ENCODE measurements around the gene CEACAM21.

The CEACAM21 gene

DNA sequence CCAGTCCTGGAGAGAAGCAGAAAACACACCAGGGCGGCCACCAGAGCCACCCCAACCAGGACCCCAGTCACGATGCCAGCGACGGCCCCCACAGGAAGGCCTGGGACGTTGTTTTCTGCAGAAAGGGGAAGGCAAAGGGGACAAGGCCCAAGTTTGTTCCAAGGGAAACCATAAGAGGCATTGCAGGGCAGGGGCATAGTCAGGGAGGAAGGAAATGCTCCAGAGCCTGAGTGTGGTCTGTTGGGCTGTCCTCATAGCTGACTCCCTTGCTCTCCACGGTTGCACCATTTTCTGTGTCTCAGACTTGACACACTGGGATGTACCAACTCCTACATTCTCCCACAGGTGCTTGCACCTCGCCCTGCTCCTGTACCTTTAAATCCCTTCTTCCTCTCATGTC lies 45.7 kb downstream of the CEACAM21 start:
- no peak for DNase-seq

DNA sequence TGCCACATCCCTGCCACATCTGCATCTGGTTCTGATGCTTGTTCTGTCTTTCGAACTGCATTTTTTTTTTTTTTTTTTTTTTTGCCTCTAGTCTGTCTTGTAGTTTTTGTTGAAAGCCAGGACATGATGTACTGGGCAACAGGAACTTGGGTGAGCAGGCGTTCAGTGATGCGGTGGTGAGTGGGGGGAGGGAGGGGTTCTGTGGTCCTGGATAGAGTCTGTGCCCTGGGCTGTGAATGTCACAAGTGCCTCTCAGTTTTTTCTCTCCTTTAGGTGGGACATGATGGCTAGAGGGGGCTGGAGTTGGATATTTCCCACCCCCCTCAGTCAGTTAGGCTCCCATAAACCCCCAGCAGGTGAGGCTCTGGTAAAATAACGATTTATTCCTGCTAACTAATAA lies 47.4 kb downstream of the CEACAM21 start:
- no peak for DNase-seq

DNA sequence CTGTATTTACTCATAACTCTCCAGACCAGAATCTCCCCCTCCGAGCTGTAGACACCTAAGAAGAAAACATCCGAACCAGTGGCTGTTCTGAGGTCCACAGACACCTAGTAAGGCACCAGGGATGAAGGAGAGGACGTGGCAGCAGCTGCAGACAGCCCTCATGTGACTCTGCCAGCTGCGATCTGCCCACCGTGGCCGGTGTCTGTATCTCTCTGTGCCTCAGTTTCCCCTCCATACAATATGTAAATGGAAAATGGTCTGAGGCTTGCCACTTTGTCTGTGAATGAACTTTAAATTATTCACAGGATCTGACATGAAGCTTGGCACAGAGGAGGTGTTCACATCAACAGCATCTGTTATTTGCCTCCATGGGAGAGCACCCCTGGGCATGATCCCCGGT lies 48.5 kb downstream of the CEACAM21 start:
- DNase-seq = no peak

DNA sequence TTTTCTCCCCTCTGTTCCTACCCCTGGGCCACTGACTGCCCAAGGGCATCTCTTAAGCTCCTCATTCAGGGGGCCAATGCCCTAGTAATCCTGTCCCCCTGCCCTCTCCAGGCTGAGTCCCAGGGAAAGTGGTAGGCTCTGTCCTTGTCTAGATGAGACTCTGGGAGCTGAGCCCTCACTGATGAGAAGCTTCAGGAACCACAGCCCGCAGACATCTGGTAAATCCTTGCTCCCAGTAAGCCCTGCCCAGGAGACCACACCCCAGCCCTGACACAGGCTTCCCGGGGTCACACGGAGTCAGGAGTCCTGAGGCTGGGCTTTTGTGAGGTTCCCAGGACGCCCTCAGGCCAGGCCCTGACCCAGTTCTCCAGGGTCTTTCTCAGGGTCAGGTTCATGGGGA lies 49.0 kb downstream of the CEACAM21 start:
- DNase-seq = no peak

DNA sequence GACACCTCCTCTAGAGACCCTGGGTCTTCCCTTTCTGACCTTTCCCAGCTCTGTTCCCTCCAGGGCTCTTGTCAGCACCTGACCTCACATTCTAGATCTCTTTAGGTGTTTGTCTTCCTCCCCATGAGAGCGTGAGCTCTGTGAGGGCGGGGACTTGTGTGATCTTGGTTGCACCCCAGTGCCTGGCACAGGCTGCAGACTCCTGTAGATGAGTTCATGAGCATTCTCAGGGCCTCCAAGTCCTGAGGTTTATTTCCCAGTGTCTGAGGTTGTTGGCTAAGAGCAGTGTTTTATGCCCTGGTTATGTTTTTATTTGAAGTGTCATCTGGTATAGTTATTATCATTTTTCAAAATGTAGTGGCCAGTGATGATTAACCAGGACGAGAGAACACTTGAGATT lies 50.3 kb downstream of the CEACAM21 start:
- no peak for DNase-seq

DNA sequence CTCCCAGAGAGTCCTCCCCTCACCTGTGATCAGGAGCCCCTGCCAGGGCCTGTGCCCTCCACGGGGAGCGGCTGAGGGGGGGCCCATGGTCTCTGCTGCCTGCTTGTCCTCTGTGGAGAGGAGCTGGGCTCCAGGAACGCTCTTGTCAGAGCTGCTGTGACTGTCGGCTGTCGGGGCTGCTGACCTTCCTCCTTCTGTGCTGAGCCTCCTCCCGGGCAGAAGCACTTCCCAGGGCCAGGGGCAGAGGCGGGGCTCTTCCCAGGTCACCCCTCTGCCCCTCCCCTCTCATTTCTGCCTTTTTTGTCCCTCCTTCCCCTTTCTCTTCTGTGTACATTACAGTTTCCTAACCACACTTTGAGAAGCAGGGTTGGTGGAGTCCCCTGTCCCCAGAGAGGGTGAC lies 50.9 kb downstream of the CEACAM21 start, which contains the start of gene CEACAM4:
CEACAM4 (minus strand) TSS at position 198 of the 400 bp plus-strand sequence; CDS start at position 87, 111 bp downstream.
- no peak for DNase-seq

DNA sequence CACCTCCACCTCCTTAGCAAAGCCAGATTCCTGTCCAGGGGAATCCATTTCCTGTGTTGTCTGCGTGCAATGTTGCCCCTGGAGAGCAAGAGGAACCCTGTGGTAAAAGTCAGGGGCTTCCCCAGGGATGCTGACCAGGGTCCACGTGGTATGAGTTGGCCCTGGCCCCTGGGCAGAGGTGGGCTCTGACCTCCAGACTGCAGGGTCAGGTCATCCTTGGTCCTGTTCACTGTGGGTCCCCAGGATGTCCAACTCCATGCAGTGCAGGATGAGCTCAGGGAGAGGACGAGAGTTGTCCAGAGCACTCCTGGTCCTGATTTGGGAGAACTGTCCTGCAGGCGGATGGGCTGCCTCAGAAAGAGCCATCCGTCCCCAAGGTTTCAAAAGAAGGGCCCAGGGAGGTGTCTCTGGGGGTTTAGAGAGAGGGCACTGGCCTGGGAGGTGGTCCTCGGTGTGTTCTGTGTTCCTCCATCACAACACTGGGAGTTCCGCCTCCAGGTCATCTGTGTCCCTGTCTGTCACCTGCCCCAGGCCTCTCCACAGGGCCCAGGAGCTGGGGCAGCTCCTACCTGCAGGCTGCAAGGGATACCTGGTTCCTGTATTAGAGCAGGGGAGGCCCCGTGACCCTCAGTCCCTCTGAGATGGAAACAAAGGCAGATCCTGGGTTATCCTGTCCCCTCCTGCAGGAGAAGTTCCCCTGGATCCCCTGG lies 52.2 kb downstream of the CEACAM21 start:
- no peak for DNase-seq

Data from fibroblast of upper back skin (primary cell).